Measurements from ENCODE around the gene MED14. TPM values are rescaled to one million over a fixed set of nuclear protein-coding genes. Genes with fewer than 3 reads are reported as not detected.

MED14 gene
- total and polyA plus RNA-seq, 10 of the 15 experiments (the other 5 are each of a cell fraction or from before 2014, with no cell fraction given) = 8.8 to 99.4 (median 29.4) TPM

DNA sequence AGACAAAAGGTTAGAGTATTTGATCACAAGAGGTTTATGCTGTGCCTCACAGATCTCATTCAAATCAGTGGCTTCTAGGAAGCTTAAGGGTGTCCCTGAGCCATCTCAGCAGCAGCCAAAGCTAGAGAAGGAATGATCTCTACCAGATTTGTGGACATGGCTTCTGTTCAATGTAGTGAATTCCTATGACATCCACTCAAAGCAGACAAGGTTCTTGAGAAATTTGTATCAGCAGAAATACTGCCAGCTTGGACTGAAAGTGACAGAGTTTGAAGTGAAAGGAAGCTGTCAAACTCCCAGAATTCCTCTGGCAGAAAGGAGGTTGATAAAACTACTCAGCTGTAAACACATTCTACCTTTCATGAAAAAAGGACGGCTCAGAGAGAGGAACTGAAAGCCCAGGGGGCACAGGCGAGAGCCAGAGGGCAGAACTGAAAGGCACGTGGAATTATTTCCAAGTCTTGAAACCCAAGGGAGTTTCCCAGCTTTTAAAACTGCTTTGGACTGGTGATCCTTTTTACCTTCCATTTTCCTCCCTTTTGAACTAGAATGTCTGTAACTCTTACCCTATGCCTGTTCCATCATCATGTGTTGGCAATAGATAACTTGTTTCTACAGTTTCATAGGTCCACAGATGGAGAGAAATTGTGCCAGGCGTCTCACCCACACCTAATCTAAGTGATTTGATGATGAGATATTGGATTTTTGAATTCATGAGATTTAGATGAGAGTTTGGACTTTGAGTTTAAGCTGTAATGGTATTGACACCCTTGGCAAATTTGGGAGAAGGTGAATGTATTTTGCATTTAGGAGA is 14.5 kb upstream of the MED14 start (continued):
- TF ChIP-seq NFYB (IDR thresholded peaks at IDR 0.05; ENCODE audit: insufficient read depth, low read depth, low read length) (no peak), KAT2A (conservative IDR thresholded peaks at IDR 0.05; ENCODE audit: control insufficient read depth, low read depth, low read length) (no peak), SREBF1 (IDR thresholded peaks at IDR 0.05; ENCODE audit: low read length) (no peak), MYB (IDR thresholded peaks at IDR 0.05; ENCODE audit: borderline replicate concordance, low read depth, low read length) (no peak), EED (IDR thresholded peaks at IDR 0.05; ENCODE audit: low read depth) (peak; percentile 94), SRF (IDR thresholded peaks at IDR 0.05; ENCODE audit: low read depth in 2 of 2, low read length in 2 of 2) (no peak), ZNF217 (IDR thresholded peaks at IDR 0.05) (peak; percentile 78), TCF7 (IDR thresholded peaks at IDR 0.05; ENCODE audit: borderline replicate concordance) (no peak), NR2F1 (conservative IDR thresholded peaks at IDR 0.05) (peak; percentile 87), ZSCAN29 (IDR thresholded peaks at IDR 0.05) (no peak), MXI1 (IDR thresholded peaks at IDR 0.05; ENCODE audit: low read depth, low read length) (no peak), IKZF2 (IDR thresholded peaks at IDR 0.05) (peak; percentile 96 to 97), MEF2B (IDR thresholded peaks at IDR 0.05; ENCODE audit: partially characterized antibody, poor library complexity, severe bottlenecking) (peak; percentile 65), BCL11A (IDR thresholded peaks at IDR 0.05; ENCODE audit: low read depth, low read length) (peak; percentile 67), HDGF (IDR thresholded peaks at IDR 0.05) (no peak), NFIC (IDR thresholded peaks at IDR 0.05; ENCODE audit: low read depth, low read length) (peak; percentile 58; the same call in 1 of the 2 replicates)
- TF ChIP-seq, protein P1, sequence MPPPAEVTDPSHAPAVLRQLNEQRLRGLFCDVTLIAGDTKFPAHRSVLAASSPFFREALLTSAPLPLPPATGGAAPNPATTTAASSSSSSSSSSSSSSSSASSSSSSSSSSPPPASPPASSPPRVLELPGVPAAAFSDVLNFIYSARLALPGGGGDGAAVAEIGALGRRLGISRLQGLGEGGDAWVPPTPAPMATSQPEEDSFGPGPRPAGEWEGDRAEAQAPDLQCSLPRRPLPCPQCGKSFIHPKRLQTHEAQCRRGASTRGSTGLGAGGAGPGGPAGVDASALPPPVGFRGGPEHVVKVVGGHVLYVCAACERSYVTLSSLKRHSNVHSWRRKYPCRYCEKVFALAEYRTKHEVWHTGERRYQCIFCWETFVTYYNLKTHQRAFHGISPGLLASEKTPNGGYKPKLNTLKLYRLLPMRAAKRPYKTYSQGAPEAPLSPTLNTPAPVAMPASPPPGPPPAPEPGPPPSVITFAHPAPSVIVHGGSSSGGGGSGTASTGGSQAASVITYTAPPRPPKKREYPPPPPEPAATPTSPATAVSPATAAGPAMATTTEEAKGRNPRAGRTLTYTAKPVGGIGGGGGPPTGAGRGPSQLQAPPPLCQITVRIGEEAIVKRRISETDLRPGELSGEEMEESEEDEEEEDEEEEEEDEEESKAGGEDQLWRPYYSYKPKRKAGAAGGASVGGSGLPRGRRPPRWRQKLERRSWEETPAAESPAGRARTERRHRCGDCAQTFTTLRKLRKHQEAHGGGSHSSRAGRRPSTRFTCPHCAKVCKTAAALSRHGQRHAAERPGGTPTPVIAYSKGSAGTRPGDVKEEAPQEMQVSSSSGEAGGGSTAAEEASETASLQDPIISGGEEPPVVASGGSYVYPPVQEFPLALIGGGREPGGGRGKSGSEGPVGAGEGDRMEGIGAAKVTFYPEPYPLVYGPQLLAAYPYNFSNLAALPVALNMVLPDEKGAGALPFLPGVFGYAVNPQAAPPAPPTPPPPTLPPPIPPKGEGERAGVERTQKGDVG (CRISPR knock-in tag; IDR thresholded peaks at IDR 0.05) = no peak
- TF ChIP-seq, protein P2, sequence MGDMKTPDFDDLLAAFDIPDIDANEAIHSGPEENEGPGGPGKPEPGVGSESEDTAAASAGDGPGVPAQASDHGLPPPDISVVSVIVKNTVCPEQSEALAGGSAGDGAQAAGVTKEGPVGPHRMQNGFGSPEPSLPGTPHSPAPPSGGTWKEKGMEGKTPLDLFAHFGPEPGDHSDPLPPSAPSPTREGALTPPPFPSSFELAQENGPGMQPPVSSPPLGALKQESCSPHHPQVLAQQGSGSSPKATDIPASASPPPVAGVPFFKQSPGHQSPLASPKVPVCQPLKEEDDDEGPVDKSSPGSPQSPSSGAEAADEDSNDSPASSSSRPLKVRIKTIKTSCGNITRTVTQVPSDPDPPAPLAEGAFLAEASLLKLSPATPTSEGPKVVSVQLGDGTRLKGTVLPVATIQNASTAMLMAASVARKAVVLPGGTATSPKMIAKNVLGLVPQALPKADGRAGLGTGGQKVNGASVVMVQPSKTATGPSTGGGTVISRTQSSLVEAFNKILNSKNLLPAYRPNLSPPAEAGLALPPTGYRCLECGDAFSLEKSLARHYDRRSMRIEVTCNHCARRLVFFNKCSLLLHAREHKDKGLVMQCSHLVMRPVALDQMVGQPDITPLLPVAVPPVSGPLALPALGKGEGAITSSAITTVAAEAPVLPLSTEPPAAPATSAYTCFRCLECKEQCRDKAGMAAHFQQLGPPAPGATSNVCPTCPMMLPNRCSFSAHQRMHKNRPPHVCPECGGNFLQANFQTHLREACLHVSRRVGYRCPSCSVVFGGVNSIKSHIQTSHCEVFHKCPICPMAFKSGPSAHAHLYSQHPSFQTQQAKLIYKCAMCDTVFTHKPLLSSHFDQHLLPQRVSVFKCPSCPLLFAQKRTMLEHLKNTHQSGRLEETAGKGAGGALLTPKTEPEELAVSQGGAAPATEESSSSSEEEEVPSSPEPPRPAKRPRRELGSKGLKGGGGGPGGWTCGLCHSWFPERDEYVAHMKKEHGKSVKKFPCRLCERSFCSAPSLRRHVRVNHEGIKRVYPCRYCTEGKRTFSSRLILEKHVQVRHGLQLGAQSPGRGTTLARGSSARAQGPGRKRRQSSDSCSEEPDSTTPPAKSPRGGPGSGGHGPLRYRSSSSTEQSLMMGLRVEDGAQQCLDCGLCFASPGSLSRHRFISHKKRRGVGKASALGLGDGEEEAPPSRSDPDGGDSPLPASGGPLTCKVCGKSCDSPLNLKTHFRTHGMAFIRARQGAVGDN (IDR thresholded peaks at IDR 0.05) = peak; percentile 62; the same call in 1 of the 2 replicates
- TF ChIP-seq, protein P3, sequence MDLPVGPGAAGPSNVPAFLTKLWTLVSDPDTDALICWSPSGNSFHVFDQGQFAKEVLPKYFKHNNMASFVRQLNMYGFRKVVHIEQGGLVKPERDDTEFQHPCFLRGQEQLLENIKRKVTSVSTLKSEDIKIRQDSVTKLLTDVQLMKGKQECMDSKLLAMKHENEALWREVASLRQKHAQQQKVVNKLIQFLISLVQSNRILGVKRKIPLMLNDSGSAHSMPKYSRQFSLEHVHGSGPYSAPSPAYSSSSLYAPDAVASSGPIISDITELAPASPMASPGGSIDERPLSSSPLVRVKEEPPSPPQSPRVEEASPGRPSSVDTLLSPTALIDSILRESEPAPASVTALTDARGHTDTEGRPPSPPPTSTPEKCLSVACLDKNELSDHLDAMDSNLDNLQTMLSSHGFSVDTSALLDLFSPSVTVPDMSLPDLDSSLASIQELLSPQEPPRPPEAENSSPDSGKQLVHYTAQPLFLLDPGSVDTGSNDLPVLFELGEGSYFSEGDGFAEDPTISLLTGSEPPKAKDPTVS (IDR thresholded peaks at IDR 0.05; ENCODE audit: low read depth, low read length) = no peak
- TF ChIP-seq, protein P4, sequence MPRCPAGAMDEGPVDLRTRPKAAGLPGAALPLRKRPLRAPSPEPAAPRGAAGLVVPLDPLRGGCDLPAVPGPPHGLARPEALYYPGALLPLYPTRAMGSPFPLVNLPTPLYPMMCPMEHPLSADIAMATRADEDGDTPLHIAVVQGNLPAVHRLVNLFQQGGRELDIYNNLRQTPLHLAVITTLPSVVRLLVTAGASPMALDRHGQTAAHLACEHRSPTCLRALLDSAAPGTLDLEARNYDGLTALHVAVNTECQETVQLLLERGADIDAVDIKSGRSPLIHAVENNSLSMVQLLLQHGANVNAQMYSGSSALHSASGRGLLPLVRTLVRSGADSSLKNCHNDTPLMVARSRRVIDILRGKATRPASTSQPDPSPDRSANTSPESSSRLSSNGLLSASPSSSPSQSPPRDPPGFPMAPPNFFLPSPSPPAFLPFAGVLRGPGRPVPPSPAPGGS (IDR thresholded peaks at IDR 0.05; ENCODE audit: borderline replicate concordance, insufficient read depth, low read depth, low read length, poor library complexity, severe bottlenecking) = no peak

Measured in GM12878 (cell line).